Measurements from ENCODE around the gene GSTT2B.
"Not testable (repeated sequence)": the region's sequence is repeated elsewhere in the genome, so short reads cannot be mapped to it uniquely, and the experiment has no call there.

Gene GSTT2B

GRCh38 chr22:23979557-23980240, 18.7 kb upstream of the GSTT2B start, which contains the start of gene GSTT2:
GSTT2 (plus strand) TSS chr22:23980134.
- not testable (repeated sequence) for H3K4me3 ChIP-seq (ENCODE audit: low read depth in 1 of 2, low read length in 2 of 2); H3K9me3 ChIP-seq (ENCODE audit: low read length); H3K36me3 ChIP-seq (ENCODE audit: insufficient read depth, low read length); H3K4me1 ChIP-seq (ENCODE audit: insufficient read depth, low read length); H3K27me3 ChIP-seq (ENCODE audit: control insufficient read depth in 1 of 2, insufficient read depth in 2 of 2, low read length in 2 of 2); H3K27ac ChIP-seq (ENCODE audit: low read depth, low read length); H3K9ac ChIP-seq (ENCODE audit: low read length)

- not testable (repeated sequence) for H3K27me3 ChIP-seq (ENCODE audit: control insufficient read depth in 1 of 2, insufficient read depth in 2 of 2, low read length in 2 of 2); H3K36me3 ChIP-seq (ENCODE audit: insufficient read depth, low read length); H3K27ac ChIP-seq (ENCODE audit: low read depth, low read length); H3K9me3 ChIP-seq (ENCODE audit: low read length); H3K4me3 ChIP-seq (ENCODE audit: low read depth in 1 of 2, low read length in 2 of 2); H3K9ac ChIP-seq (ENCODE audit: low read length); H3K4me1 ChIP-seq (ENCODE audit: insufficient read depth, low read length)
Observed at GRCh38 chr22:23977304-23977703, 16.3 kb upstream of the GSTT2B start.

DNA sequence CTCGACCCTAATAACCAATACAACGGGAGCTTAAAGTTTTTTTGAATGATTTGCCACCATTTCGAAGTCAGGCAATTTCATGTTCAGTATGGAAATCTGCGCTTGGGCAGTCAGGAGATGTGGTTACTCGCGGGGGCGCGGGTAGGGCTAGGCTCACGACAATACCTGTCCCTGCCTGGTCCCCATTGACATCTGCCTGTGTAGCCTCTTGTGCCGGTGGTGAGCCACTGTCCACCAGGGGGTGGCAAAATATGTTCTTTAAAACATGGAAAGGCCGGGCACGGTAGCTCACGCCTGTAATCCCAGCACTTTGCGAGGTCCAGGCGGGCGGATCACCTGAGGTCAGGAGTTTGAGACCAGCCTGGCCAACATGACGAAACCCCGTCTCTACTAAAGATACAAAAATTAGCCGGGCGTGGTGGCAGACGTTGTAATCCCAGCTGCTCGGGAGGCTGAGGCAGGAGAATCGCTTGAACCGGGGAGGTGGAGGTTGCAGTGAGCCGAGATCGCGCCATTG, 13.9 kb upstream of the GSTT2B start:
- H3K36me3 ChIP-seq (ENCODE audit: insufficient read depth, low read length), result peaks cover 21% of the 10 kb centered on the region
- not testable (repeated sequence) for H3K9ac ChIP-seq (ENCODE audit: low read length); H3K4me3 ChIP-seq (ENCODE audit: low read depth in 1 of 2, low read length in 2 of 2); H3K27ac ChIP-seq (ENCODE audit: low read depth, low read length); H3K9me3 ChIP-seq (ENCODE audit: low read length); H3K27me3 ChIP-seq (ENCODE audit: control insufficient read depth in 1 of 2, insufficient read depth in 2 of 2, low read length in 2 of 2); H3K4me1 ChIP-seq (ENCODE audit: insufficient read depth, low read length)

- not testable (repeated sequence) for H3K27me3 ChIP-seq (ENCODE audit: control insufficient read depth in 1 of 2, insufficient read depth in 2 of 2, low read length in 2 of 2); H3K4me1 ChIP-seq (ENCODE audit: insufficient read depth, low read length); H3K4me3 ChIP-seq (ENCODE audit: low read depth in 1 of 2, low read length in 2 of 2)
Observed at GRCh38 chr22:23974345-23974744, 13.3 kb upstream of the GSTT2B start, which contains the start of gene DDT. DDT (minus strand) TSS chr22:23974441; CDS start chr22:23974414, 27 bp downstream.

GRCh38 chr22:23971927-23972326, 10.9 kb upstream of the GSTT2B start:
- not testable (repeated sequence) for H3K9ac ChIP-seq (ENCODE audit: low read length); H3K27me3 ChIP-seq (ENCODE audit: control insufficient read depth in 1 of 2, insufficient read depth in 2 of 2, low read length in 2 of 2); H3K27ac ChIP-seq (ENCODE audit: low read depth, low read length); H3K9me3 ChIP-seq (ENCODE audit: low read length); H3K4me3 ChIP-seq (ENCODE audit: low read depth in 1 of 2, low read length in 2 of 2); H3K4me1 ChIP-seq (ENCODE audit: insufficient read depth, low read length)
- peaks cover 26% of the 10 kb centered on the region for H3K36me3 ChIP-seq (ENCODE audit: insufficient read depth, low read length)

More at GRCh38 chr22:23974345-23974744, 13.3 kb upstream of the GSTT2B start, which contains the start of gene DDT:
- peaks cover 26% of the 10 kb centered on the region for H3K36me3 ChIP-seq (ENCODE audit: insufficient read depth, low read length)
- H3K27ac ChIP-seq (ENCODE audit: low read depth, low read length); H3K9me3 ChIP-seq (ENCODE audit: low read length); H3K9ac ChIP-seq (ENCODE audit: low read length): not testable (repeated sequence)

- H3K9me3 ChIP-seq (ENCODE audit: low read length), result no peaks in the 10 kb centered on the region
- H3K4me1 ChIP-seq (ENCODE audit: insufficient read depth, low read length), result no peaks in the 10 kb centered on the region
- peaks cover 26% of the 10 kb centered on the region for H3K36me3 ChIP-seq (ENCODE audit: insufficient read depth, low read length)
- no peak overlapping the region for H3K27ac ChIP-seq (ENCODE audit: low read depth, low read length)
- H3K27me3 ChIP-seq (ENCODE audit: control insufficient read depth in 1 of 2, insufficient read depth in 2 of 2, low read length in 2 of 2), result no peaks in the 10 kb centered on the region
- H3K9ac ChIP-seq (ENCODE audit: low read length), result no peak overlapping the region
- no peak overlapping the region for H3K4me3 ChIP-seq (ENCODE audit: low read depth in 1 of 2, low read length in 2 of 2)
Observed at GRCh38 chr22:23970816-23971486, 10.0 kb upstream of the GSTT2B start.

DNA sequence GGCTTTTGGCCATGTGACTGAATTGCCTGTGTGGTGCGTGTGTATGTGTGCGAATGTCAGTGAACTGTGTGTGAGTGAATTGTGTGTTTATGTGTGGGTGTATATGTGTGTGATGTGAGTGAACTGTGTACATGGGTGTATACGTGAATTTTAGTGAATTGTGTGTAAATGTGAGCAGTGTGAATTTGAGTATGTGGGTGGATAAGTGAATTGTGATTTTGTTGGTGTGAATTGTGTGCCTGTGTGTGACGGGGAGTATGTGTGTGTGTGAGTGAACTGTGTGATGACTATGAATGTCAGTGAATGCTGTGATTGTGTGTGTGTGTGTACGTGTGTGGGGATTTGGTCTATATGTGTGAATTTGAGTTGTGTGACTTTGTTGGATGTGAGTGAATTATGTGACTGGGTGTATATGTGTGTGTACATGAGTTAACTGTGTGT, 9.2 kb upstream of the GSTT2B start:
- H3K4me3 ChIP-seq (ENCODE audit: low read depth in 1 of 2, low read length in 2 of 2), result no peak overlapping the region
- H3K36me3 ChIP-seq (ENCODE audit: insufficient read depth, low read length), result peaks cover 26% of the 10 kb centered on the region
- no peak overlapping the region for H3K9ac ChIP-seq (ENCODE audit: low read length)
- no peaks in the 10 kb centered on the region for H3K9me3 ChIP-seq (ENCODE audit: low read length)
- H3K27me3 ChIP-seq (ENCODE audit: control insufficient read depth in 1 of 2, insufficient read depth in 2 of 2, low read length in 2 of 2), result no peaks in the 10 kb centered on the region
- H3K4me1 ChIP-seq (ENCODE audit: insufficient read depth, low read length), result no peaks in the 10 kb centered on the region
- H3K27ac ChIP-seq (ENCODE audit: low read depth, low read length), result no peak overlapping the region

DNA sequence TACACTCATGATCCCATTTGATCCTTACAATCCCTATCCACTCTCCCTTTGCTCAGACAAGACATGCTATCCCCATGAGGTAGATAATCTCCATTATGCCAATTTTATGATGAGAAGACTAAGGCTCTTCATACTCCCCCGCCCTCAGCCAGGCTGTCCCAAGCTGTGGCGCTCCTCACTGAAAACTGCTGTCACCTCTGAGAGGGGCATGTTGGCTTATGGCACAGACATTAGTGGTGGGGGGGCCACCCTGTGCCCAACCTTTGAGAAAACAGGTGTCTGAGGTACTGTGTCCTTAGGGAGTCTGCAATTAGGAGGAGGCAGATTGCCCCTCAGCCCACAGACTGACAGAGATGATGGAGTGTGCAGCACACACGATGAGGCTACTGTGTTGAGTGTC, 8.1 kb upstream of the GSTT2B start:
- no peak overlapping the region for H3K4me3 ChIP-seq (ENCODE audit: low read depth in 1 of 2, low read length in 2 of 2)
- no peaks in the 10 kb centered on the region for H3K9me3 ChIP-seq (ENCODE audit: low read length)
- peaks cover 26% of the 10 kb centered on the region for H3K36me3 ChIP-seq (ENCODE audit: insufficient read depth, low read length)
- H3K27ac ChIP-seq (ENCODE audit: low read depth, low read length), result no peak overlapping the region
- H3K9ac ChIP-seq (ENCODE audit: low read length), result no peak overlapping the region
- H3K27me3 ChIP-seq (ENCODE audit: control insufficient read depth in 1 of 2, insufficient read depth in 2 of 2, low read length in 2 of 2), result no peaks in the 10 kb centered on the region
- H3K4me1 ChIP-seq (ENCODE audit: insufficient read depth, low read length), result no peaks in the 10 kb centered on the region

GRCh38 chr22:23966568-23966967, 5.6 kb upstream of the GSTT2B start, which contains the start of gene DDTL:
DDTL (plus strand) TSS chr22:23966888; CDS start chr22:23966915, 27 bp downstream.
- not testable (repeated sequence) for H3K9ac ChIP-seq (ENCODE audit: low read length); H3K4me3 ChIP-seq (ENCODE audit: low read depth in 1 of 2, low read length in 2 of 2); H3K27ac ChIP-seq (ENCODE audit: low read depth, low read length); H3K4me1 ChIP-seq (ENCODE audit: insufficient read depth, low read length); H3K9me3 ChIP-seq (ENCODE audit: low read length); H3K27me3 ChIP-seq (ENCODE audit: control insufficient read depth in 1 of 2, insufficient read depth in 2 of 2, low read length in 2 of 2)
- H3K36me3 ChIP-seq (ENCODE audit: insufficient read depth, low read length), result peaks cover 22% of the 10 kb centered on the region

DNA sequence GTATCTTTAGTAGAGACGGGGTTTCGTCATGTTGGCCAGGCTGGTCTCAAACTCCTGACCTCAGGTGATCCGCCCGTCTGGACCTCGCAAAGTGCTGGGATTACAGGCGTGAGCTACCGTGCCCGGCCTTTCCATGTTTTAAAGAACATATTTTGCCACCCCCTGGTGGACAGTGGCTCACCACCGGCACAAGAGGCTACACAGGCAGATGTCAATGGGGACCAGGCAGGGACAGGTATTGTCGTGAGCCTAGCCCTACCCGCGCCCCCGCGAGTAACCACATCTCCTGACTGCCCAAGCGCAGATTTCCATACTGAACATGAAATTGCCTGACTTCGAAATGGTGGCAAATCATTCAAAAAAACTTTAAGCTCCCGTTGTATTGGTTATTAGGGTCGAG, 5.1 kb upstream of the GSTT2B start:
- not testable (repeated sequence) for H3K4me3 ChIP-seq (ENCODE audit: low read depth in 1 of 2, low read length in 2 of 2); H3K9ac ChIP-seq (ENCODE audit: low read length); H3K27me3 ChIP-seq (ENCODE audit: control insufficient read depth in 1 of 2, insufficient read depth in 2 of 2, low read length in 2 of 2); H3K4me1 ChIP-seq (ENCODE audit: insufficient read depth, low read length); H3K9me3 ChIP-seq (ENCODE audit: low read length); H3K27ac ChIP-seq (ENCODE audit: low read depth, low read length)
- peaks cover 17% of the 10 kb centered on the region for H3K36me3 ChIP-seq (ENCODE audit: insufficient read depth, low read length)

DNA sequence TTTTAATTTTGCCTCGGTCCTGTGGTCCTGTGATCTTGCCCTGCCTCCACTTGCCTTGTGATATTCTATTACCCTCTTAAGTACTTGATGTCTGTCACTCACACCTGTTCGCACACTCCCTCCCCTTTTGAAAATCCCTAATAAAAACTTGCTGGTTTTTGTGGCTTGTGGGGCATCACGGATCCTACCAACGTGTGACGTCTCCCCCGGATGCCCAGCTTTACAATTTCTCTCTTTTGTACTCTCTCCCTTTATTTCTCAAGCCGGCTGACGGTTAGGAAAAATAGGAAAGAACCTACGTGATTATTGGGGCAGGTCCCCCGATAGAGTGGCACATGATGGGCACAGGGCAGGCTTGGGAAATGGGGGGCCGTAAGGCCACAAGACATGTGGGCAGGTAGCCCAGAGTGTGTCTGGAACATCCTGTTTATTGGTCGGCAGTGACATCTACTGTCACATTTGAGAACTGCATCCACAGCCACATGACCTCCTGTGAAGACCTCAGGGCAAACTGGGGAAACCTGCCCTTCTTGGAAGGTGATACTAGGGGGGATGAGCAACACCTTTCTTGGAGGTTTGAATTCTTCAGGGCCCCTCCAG, 4.6 kb downstream of the GSTT2B start:
- H3K36me3 ChIP-seq (ENCODE audit: insufficient read depth, low read length); H3K27me3 ChIP-seq (ENCODE audit: control insufficient read depth in 1 of 2, insufficient read depth in 2 of 2, low read length in 2 of 2); H3K4me3 ChIP-seq (ENCODE audit: low read depth in 1 of 2, low read length in 2 of 2); H3K4me1 ChIP-seq (ENCODE audit: insufficient read depth, low read length); H3K9me3 ChIP-seq (ENCODE audit: low read length); H3K9ac ChIP-seq (ENCODE audit: low read length); H3K27ac ChIP-seq (ENCODE audit: low read depth, low read length): not testable (repeated sequence)

Measured in muscle layer of colon (tissue), 2 donors.